ENCODE data around the gene TBC1D16. TPM values are rescaled to one million over a fixed set of nuclear protein-coding genes. Genes with fewer than 3 reads are reported as not detected.

The TBC1D16 gene
- total and polyA plus RNA-seq, 12 donors, result 4.8 to 23.3 (median 17.0) TPM

DNA sequence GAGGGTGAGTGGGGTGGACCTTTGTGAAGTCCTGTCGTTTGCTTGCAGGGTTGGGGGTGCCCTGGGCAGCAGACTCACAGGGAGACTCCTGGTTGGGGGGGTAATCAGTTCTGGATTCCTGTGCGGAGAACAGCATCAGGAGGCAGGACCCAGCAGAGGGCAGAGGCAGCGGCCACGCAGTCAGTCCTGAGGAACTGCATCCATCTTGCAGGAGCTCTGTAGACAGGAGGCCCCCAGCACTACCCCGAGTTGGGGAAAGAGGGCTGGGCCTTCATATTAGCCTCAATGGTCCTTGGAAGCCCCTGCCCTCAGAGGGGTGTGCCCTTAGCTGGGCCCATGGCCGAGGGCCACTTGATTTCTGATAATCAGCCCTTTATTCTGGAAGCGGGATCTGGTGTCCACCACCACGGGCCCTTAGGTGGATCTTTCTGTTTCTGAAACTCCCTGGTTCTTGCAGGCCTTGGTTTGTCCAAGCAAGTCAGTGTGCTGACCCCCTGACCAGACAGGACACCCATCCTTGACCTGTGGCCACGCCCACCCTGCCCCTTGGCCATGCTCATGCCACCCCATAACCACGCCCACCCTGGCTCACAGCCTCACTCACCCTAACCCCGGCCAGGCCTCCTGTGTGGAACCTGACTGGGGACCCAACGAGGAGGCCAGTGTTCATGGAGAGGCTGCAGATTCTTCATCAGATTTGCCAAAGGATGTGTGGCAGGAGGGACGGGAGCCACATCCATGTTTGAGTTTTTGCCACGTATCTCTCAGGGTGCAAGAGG lies 122.9 kb downstream of the TBC1D16 start:
- no peak overlapping the region for H3K27ac ChIP-seq
- no peaks in the 10 kb centered on the region for H3K36me3 ChIP-seq
- intact Hi-C loops (cut with DNase I), result loop anchor here in 5 of 10 donors (5.0 to 10.0 kb wide), 4 partner anchors 68 to 168 kb away; no protein-coding TSS in a partner anchor
- DNase-seq, result no peak
- no peak overlapping the region for H3K4me3 ChIP-seq
- ATAC-seq, result no peak
- TF ChIP-seq, protein P1, sequence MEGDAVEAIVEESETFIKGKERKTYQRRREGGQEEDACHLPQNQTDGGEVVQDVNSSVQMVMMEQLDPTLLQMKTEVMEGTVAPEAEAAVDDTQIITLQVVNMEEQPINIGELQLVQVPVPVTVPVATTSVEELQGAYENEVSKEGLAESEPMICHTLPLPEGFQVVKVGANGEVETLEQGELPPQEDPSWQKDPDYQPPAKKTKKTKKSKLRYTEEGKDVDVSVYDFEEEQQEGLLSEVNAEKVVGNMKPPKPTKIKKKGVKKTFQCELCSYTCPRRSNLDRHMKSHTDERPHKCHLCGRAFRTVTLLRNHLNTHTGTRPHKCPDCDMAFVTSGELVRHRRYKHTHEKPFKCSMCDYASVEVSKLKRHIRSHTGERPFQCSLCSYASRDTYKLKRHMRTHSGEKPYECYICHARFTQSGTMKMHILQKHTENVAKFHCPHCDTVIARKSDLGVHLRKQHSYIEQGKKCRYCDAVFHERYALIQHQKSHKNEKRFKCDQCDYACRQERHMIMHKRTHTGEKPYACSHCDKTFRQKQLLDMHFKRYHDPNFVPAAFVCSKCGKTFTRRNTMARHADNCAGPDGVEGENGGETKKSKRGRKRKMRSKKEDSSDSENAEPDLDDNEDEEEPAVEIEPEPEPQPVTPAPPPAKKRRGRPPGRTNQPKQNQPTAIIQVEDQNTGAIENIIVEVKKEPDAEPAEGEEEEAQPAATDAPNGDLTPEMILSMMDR (IDR thresholded peaks at IDR 0.05), result no peak
- H3K9me3 ChIP-seq, result no peaks in the 10 kb centered on the region
- peaks cover 0 to 21% (median 3%) of the 10 kb centered on the region in 9 donors for H3K4me1 ChIP-seq
- peaks cover 0 to 33% (median 18%) of the 10 kb centered on the region in 7 donors for H3K27me3 ChIP-seq
- WGBS, 2 donors, result 90% methylated on average over 14 of the region's 14 CpGs

DNA sequence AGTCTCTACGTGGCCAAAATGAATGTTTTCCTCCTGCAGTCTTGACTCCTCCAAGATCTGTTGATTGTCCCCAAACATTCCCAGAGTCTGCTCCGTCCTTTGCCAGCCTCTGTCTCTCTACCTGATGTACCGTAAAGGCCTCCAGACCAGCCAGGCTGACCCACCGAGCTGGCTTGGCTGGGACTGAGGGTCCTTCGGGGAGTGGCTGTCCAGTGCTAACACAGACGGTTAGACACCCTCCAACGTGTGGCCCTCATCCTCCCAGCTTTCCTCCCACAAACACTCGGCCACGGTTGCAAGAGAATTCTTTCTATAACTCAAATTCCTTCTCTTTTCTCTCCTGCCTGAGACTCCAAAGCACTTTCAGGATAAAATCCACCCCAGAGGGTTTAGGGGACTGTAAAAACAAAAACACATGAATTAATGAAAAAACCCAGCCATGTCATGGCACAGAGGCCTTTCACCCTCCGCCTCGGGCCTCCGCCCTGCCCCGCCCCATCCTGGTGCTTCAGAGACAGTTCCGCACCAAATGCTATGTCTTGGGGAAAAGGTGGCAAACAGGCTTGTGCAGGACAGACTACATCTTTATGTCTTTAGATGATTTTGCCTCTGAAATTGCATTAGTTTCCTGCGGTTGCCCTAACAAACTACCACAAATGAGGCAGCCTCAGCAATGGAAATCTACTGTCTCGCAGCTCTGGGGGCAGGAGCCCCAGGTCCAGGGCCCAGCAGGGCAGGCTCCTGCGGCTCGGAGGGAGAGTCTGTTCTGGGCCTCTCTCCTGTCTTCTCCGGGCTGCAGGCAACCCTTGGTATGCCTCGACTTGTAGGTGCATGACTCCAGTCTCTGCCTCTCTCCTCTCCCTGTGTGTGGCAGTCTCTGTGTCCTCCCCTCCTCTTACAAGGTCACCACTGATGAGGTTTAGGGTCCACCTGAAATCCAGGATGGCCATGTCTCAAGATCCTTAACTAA lies 124.0 kb downstream of the TBC1D16 start:
- Histone ChIP-seq H3K4me1 (peaks cover 0 to 21% (median 3%) of the 10 kb centered on the region in 9 donors), H3K27ac (no peak overlapping the region), H3K36me3 (no peaks in the 10 kb centered on the region), H3K9me3 (no peaks in the 10 kb centered on the region), H3K27me3 (peaks cover 0 to 33% (median 15%) of the 10 kb centered on the region in 7 donors), H3K4me3 (no peak overlapping the region)
- intact Hi-C loops (cut with DNase I), result loop anchor here in 5 of 10 donors (5.0 to 10.0 kb wide), 4 partner anchors 67 to 167 kb away; no protein-coding TSS in a partner anchor
- DNase-seq (no peak), ATAC-seq (no peak)
- WGBS, 2 donors, result 83 to 90% methylated on average over 20 of the region's 20 CpGs
- TF ChIP-seq, protein P1 (IDR thresholded peaks at IDR 0.05), result no peak

DNA sequence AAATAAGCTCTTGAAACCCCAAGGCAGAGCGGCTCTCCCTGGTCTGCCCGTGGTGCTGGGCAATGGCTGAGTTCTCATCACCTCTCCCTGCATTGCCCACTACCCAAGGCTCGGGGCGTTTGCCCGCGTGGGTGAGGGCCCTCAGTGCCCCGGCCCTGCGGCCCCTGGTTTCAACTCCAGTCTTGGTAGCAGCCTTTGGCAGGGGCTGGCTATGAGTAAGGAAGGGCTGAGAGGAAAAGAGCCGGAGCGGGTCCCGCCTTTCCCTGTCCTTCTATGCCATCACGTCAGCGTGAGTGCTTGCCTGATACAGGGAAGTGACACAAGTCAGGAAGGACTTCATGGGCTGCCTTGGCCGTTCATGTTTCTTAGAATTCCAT lies 124.7 kb downstream of the TBC1D16 start:
- Histone ChIP-seq H3K27me3 (peaks cover 0 to 30% (median 12%) of the 10 kb centered on the region in 7 donors), H3K27ac (no peak overlapping the region), H3K36me3 (no peaks in the 10 kb centered on the region), H3K4me1 (peaks cover 0 to 18% (median 3%) of the 10 kb centered on the region in 9 donors), H3K4me3 (no peak overlapping the region), H3K9me3 (no peaks in the 10 kb centered on the region)
- DNase-seq, result no peak
- intact Hi-C loops (cut with DNase I), result loop anchor here in 5 of 10 donors (5.0 to 10.0 kb wide), 4 partner anchors 66 to 166 kb away; no protein-coding TSS in a partner anchor
- no peak for ATAC-seq
- 77 to 79% methylated on average over 14 of the region's 14 CpGs for WGBS, 2 donors
- TF ChIP-seq, protein P1 (IDR thresholded peaks at IDR 0.05), result no peak

DNA sequence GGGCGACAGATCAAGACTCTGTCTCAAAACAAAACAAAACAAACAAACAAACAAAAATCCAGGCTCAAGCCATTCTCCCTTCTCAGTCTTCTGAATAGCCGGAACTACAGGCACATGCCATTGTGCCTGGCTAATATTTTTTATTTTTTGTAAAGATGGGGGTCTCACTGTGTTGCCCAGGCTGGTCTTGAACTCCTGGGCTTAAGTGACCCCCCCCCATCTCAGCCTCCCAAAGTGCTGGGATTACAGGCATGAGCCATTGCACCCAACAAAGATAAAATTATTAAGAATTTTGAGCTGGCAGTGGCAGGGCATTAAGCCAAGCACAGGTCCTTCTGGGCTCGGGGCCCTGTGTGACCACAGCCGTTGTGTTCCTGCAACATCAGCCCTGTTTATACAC lies 126.6 kb downstream of the TBC1D16 start:
- Histone ChIP-seq H3K9me3 (no peaks in the 10 kb centered on the region), H3K36me3 (no peaks in the 10 kb centered on the region), H3K4me3 (no peak overlapping the region), H3K27me3 (peaks cover 0 to 35% (median 10%) of the 10 kb centered on the region in 7 donors), H3K4me1 (peaks cover 0 to 6% (median 0%) of the 10 kb centered on the region in 9 donors), H3K27ac (no peak overlapping the region)
- no peak for DNase-seq
- 61 to 65% methylated on average over 4 of the region's 4 CpGs for WGBS, 2 donors
- ATAC-seq, result no peak
- intact Hi-C loops (cut with DNase I), result loop anchor here in 1 of 10 donors (10.0 kb wide), 1 partner anchor 54 kb away; no protein-coding TSS in a partner anchor
- TF ChIP-seq, protein P1 (IDR thresholded peaks at IDR 0.05), result no peak
